ENCODE measurements around the gene PDCD10.
A peak's percentile ranks its signal among the peaks of the same experiment; 100 is the strongest.

PDCD10 gene

GRCh38 chr3:167723872-167724271, 10.8 kb downstream of the PDCD10 start:
- no peak overlapping the region for H3K4me3 Mint-ChIP-seq
- H3K27ac Mint-ChIP-seq, result no peak overlapping the region
- H3K4me1 Mint-ChIP-seq (ENCODE audit: low read depth), result peaks cover 23% of the 10 kb centered on the region
- no peaks in the 10 kb centered on the region for H3K27me3 Mint-ChIP-seq (ENCODE audit: low read depth)
- H3K9me3 Mint-ChIP-seq, result no peaks in the 10 kb centered on the region
- peaks cover 21% of the 10 kb centered on the region for H3K36me3 Mint-ChIP-seq (ENCODE audit: low read depth)

- no peak overlapping the region for H3K4me3 Mint-ChIP-seq
- H3K27ac Mint-ChIP-seq, result no peak overlapping the region
- H3K4me1 Mint-ChIP-seq (ENCODE audit: low read depth), result peaks cover 19% of the 10 kb centered on the region
- no peaks in the 10 kb centered on the region for H3K27me3 Mint-ChIP-seq (ENCODE audit: low read depth)
- H3K36me3 Mint-ChIP-seq (ENCODE audit: low read depth), result peaks cover 29% of the 10 kb centered on the region
- no peaks in the 10 kb centered on the region for H3K9me3 Mint-ChIP-seq
Observed at GRCh38 chr3:167723025-167723512, 11.6 kb downstream of the PDCD10 start.

- Mint-ChIP-seq H3K27me3 (ENCODE audit: low read depth) (no peaks in the 10 kb centered on the region), H3K27ac (no peak overlapping the region)
Observed at GRCh38 chr3:167718582-167718981, 16.1 kb downstream of the PDCD10 start.

GRCh38 chr3:167716920-167717319, 17.8 kb downstream of the PDCD10 start:
- Mint-ChIP-seq H3K36me3 (ENCODE audit: low read depth) (peaks cover 61% of the 10 kb centered on the region), H3K4me3 (no peak overlapping the region), H3K4me1 (ENCODE audit: low read depth) (peaks cover 26% of the 10 kb centered on the region), H3K27ac (no peak overlapping the region), H3K9me3 (no peaks in the 10 kb centered on the region), H3K27me3 (ENCODE audit: low read depth) (no peaks in the 10 kb centered on the region)

More at GRCh38 chr3:167718582-167718981, 16.1 kb downstream of the PDCD10 start:
- Mint-ChIP-seq H3K4me3 (no peak overlapping the region), H3K9me3 (no peaks in the 10 kb centered on the region), H3K36me3 (ENCODE audit: low read depth) (peaks cover 54% of the 10 kb centered on the region), H3K4me1 (ENCODE audit: low read depth) (peaks cover 24% of the 10 kb centered on the region)

- Mint-ChIP-seq H3K36me3 (ENCODE audit: low read depth) (peaks cover 62% of the 10 kb centered on the region), H3K27ac (no peak overlapping the region), H3K4me3 (no peak overlapping the region), H3K27me3 (ENCODE audit: low read depth) (no peaks in the 10 kb centered on the region), H3K4me1 (ENCODE audit: low read depth) (peaks cover 32% of the 10 kb centered on the region), H3K9me3 (no peaks in the 10 kb centered on the region)
Observed at GRCh38 chr3:167714871-167715270, 19.8 kb downstream of the PDCD10 start.

- no peaks in the 10 kb centered on the region for H3K9me3 Mint-ChIP-seq
- no peak overlapping the region for H3K4me3 Mint-ChIP-seq
- H3K4me1 Mint-ChIP-seq (ENCODE audit: low read depth), result peaks cover 27% of the 10 kb centered on the region
- no peak overlapping the region for H3K27ac Mint-ChIP-seq
- H3K27me3 Mint-ChIP-seq (ENCODE audit: low read depth), result no peaks in the 10 kb centered on the region
- H3K36me3 Mint-ChIP-seq (ENCODE audit: low read depth), result peaks cover 53% of the 10 kb centered on the region
Observed at GRCh38 chr3:167712445-167712844, 22.2 kb downstream of the PDCD10 start.

- no peak overlapping the region for H3K4me3 Mint-ChIP-seq
- no peaks in the 10 kb centered on the region for H3K27me3 Mint-ChIP-seq (ENCODE audit: low read depth)
- peaks cover 27% of the 10 kb centered on the region for H3K4me1 Mint-ChIP-seq (ENCODE audit: low read depth)
- H3K9me3 Mint-ChIP-seq, result no peaks in the 10 kb centered on the region
- H3K36me3 Mint-ChIP-seq (ENCODE audit: low read depth), result peaks cover 57% of the 10 kb centered on the region
- no peak overlapping the region for H3K27ac Mint-ChIP-seq
Observed at GRCh38 chr3:167711439-167711838, 23.3 kb downstream of the PDCD10 start.

- no peak overlapping the region for H3K4me3 Mint-ChIP-seq
- peaks cover 29% of the 10 kb centered on the region for H3K4me1 Mint-ChIP-seq (ENCODE audit: low read depth)
- H3K27ac Mint-ChIP-seq, result peak overlapping the region; percentile 5
- H3K9me3 Mint-ChIP-seq, result no peaks in the 10 kb centered on the region
- H3K27me3 Mint-ChIP-seq (ENCODE audit: low read depth), result no peaks in the 10 kb centered on the region
- H3K36me3 Mint-ChIP-seq (ENCODE audit: low read depth), result peaks cover 51% of the 10 kb centered on the region
Observed at GRCh38 chr3:167710552-167710951, 24.1 kb downstream of the PDCD10 start.

GRCh38 chr3:167709690-167710089, 25.0 kb downstream of the PDCD10 start:
- Mint-ChIP-seq H3K27me3 (ENCODE audit: low read depth) (no peaks in the 10 kb centered on the region), H3K27ac (no peak overlapping the region), H3K4me1 (ENCODE audit: low read depth) (peaks cover 25% of the 10 kb centered on the region), H3K36me3 (ENCODE audit: low read depth) (peaks cover 47% of the 10 kb centered on the region), H3K4me3 (no peak overlapping the region), H3K9me3 (no peaks in the 10 kb centered on the region)

GRCh38 chr3:167705840-167706239, 28.9 kb downstream of the PDCD10 start:
- Mint-ChIP-seq H3K27me3 (ENCODE audit: low read depth) (no peaks in the 10 kb centered on the region), H3K9me3 (no peaks in the 10 kb centered on the region), H3K27ac (no peak overlapping the region), H3K36me3 (ENCODE audit: low read depth) (peaks cover 33% of the 10 kb centered on the region), H3K4me1 (ENCODE audit: low read depth) (peaks cover 7% of the 10 kb centered on the region), H3K4me3 (no peak overlapping the region)

- no peaks in the 10 kb centered on the region for H3K27me3 Mint-ChIP-seq (ENCODE audit: low read depth)
- H3K4me3 Mint-ChIP-seq, result no peak overlapping the region
- no peaks in the 10 kb centered on the region for H3K9me3 Mint-ChIP-seq
- peaks cover 19% of the 10 kb centered on the region for H3K36me3 Mint-ChIP-seq (ENCODE audit: low read depth)
- peaks cover 8% of the 10 kb centered on the region for H3K4me1 Mint-ChIP-seq (ENCODE audit: low read depth)
- H3K27ac Mint-ChIP-seq, result no peak overlapping the region
Observed at GRCh38 chr3:167700926-167701325, 33.8 kb downstream of the PDCD10 start.

GRCh38 chr3:167700046-167700445, 34.6 kb downstream of the PDCD10 start:
- H3K4me1 Mint-ChIP-seq (ENCODE audit: low read depth), result peaks cover 5% of the 10 kb centered on the region
- no peaks in the 10 kb centered on the region for H3K27me3 Mint-ChIP-seq (ENCODE audit: low read depth)
- H3K9me3 Mint-ChIP-seq, result no peaks in the 10 kb centered on the region
- H3K36me3 Mint-ChIP-seq (ENCODE audit: low read depth), result peaks cover 23% of the 10 kb centered on the region
- H3K4me3 Mint-ChIP-seq, result no peak overlapping the region
- H3K27ac Mint-ChIP-seq, result no peak overlapping the region

- no peaks in the 10 kb centered on the region for H3K27me3 Mint-ChIP-seq (ENCODE audit: low read depth)
- no peak overlapping the region for H3K4me3 Mint-ChIP-seq
- no peaks in the 10 kb centered on the region for H3K9me3 Mint-ChIP-seq
- H3K27ac Mint-ChIP-seq, result no peak overlapping the region
- peaks cover 34% of the 10 kb centered on the region for H3K36me3 Mint-ChIP-seq (ENCODE audit: low read depth)
- peaks cover 19% of the 10 kb centered on the region for H3K4me1 Mint-ChIP-seq (ENCODE audit: low read depth)
Observed at GRCh38 chr3:167694121-167694520, 40.6 kb downstream of the PDCD10 start.

GRCh38 chr3:167691366-167691765, 43.3 kb downstream of the PDCD10 start:
- H3K4me3 Mint-ChIP-seq, result no peak overlapping the region
- peak overlapping the region; percentile 15 for H3K27ac Mint-ChIP-seq
- no peaks in the 10 kb centered on the region for H3K9me3 Mint-ChIP-seq
- H3K4me1 Mint-ChIP-seq (ENCODE audit: low read depth), result peaks cover 14% of the 10 kb centered on the region
- peaks cover 29% of the 10 kb centered on the region for H3K36me3 Mint-ChIP-seq (ENCODE audit: low read depth)
- no peaks in the 10 kb centered on the region for H3K27me3 Mint-ChIP-seq (ENCODE audit: low read depth)

- Mint-ChIP-seq H3K36me3 (ENCODE audit: low read depth) (peaks cover 26% of the 10 kb centered on the region), H3K9me3 (no peaks in the 10 kb centered on the region), H3K27ac (no peak overlapping the region), H3K4me3 (no peak overlapping the region), H3K27me3 (ENCODE audit: low read depth) (no peaks in the 10 kb centered on the region), H3K4me1 (ENCODE audit: low read depth) (peaks cover 2% of the 10 kb centered on the region)
Observed at GRCh38 chr3:167684388-167684993, 50.2 kb downstream of the PDCD10 start.

All from T-helper 1 cell treated with Interleukin-12 subunit alpha and Interleukin-12 subunit beta and Interleukin-4 antibody, amounts not matched to agents 30 μg/mL and 1 μg/mL, for 36 hours (primary cell).